ENCODE data around the gene PCLAF.
"Not testable (repeated sequence)": the region's sequence is repeated elsewhere in the genome, so short reads cannot be mapped to it uniquely, and the experiment has no call there.

PCLAF gene

GRCh38 chr15:64373360-64373759 is 7.9 kb downstream of the PCLAF start:
- TF ChIP-seq CTCF (IDR thresholded peaks at IDR 0.05; ENCODE audit: low read depth, low read length) (no peak), POLR2A (IDR thresholded peaks at IDR 0.05; ENCODE audit: extremely low read depth, insufficient read length) (no peak), MYC (IDR thresholded peaks at IDR 0.05; ENCODE audit: low read depth, low read length) (no peak)
- TF ChIP-seq, protein P1, sequence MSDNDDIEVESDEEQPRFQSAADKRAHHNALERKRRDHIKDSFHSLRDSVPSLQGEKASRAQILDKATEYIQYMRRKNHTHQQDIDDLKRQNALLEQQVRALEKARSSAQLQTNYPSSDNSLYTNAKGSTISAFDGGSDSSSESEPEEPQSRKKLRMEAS (IDR thresholded peaks at IDR 0.05; ENCODE audit: low read depth, low read length): no peak
- H3K4me3 ChIP-seq (ENCODE audit: low read depth, low read length): peak overlapping the region; percentile 28
- peak; percentile 69 for DNase-seq (ENCODE audit: low read depth)

- not testable (repeated sequence) for DNase-seq (ENCODE audit: low read depth); H3K4me3 ChIP-seq (ENCODE audit: low read depth, low read length)
Measured at GRCh38 chr15:64371383-64371782, 9.9 kb downstream of the PCLAF start.

DNA sequence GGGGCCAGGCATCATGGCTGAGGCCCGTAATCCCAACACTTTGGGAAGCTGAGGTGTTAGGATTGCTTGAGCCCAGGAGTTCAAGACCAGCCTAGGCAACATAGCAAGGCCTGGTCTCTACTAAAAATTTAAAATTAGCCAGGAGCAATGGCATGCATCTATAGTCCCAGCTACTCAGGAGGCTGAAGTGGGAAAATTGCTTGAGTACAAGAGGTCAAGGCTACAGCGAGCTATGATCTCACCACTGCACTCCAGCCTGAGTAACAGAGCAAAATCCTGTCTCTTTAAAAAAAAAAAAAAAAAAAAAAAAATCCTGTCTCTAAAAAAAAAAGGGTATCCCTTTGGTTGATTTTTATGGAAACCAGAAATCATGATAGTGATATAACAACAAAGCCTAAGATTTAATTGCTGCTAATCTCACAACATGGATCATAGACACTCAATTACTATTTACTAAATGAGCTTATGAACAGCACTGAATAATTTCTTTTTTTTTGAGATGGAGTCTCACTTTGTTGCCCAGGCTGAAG is 12.1 kb downstream of the PCLAF start:
- no peak overlapping the region for H3K4me3 ChIP-seq (ENCODE audit: low read depth, low read length)
- TF ChIP-seq CTCF (IDR thresholded peaks at IDR 0.05; ENCODE audit: low read depth, low read length): no peak
- no peak for TF ChIP-seq MYC (IDR thresholded peaks at IDR 0.05; ENCODE audit: low read depth, low read length)
- TF ChIP-seq POLR2A (IDR thresholded peaks at IDR 0.05; ENCODE audit: extremely low read depth, insufficient read length): no peak
- TF ChIP-seq, protein P1 (IDR thresholded peaks at IDR 0.05; ENCODE audit: low read depth, low read length): no peak
- no peak for DNase-seq (ENCODE audit: low read depth)

- no peak for DNase-seq (ENCODE audit: low read depth)
- TF ChIP-seq CTCF (IDR thresholded peaks at IDR 0.05; ENCODE audit: low read depth, low read length) (no peak), POLR2A (IDR thresholded peaks at IDR 0.05; ENCODE audit: extremely low read depth, insufficient read length) (no peak), MYC (IDR thresholded peaks at IDR 0.05; ENCODE audit: low read depth, low read length) (no peak)
- TF ChIP-seq, protein P1 (IDR thresholded peaks at IDR 0.05; ENCODE audit: low read depth, low read length): no peak
- no peak overlapping the region for H3K4me3 ChIP-seq (ENCODE audit: low read depth, low read length)
Measured at GRCh38 chr15:64361259-64361658, 20.0 kb downstream of the PCLAF start.

DNA sequence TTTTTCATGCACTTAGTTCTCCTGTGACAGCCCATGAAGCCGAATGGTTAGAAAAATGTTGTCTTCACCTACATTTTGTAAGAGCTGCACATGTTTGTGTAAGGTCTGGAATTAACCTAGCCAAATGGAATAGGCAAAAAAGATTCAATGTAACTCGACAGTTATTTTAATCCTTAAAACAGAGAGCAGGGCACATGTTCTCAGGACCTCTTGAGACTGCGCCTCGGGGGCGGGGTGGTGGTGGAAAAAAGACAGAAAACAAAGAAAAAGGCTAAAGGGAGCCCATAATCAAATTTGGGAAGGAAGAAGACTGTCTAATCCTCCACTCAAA is 24.6 kb downstream of the PCLAF start:
- no peak for DNase-seq (ENCODE audit: low read depth)
- TF ChIP-seq POLR2A (IDR thresholded peaks at IDR 0.05; ENCODE audit: extremely low read depth, insufficient read length) (no peak), CTCF (IDR thresholded peaks at IDR 0.05; ENCODE audit: low read depth, low read length) (no peak), MYC (IDR thresholded peaks at IDR 0.05; ENCODE audit: low read depth, low read length) (no peak)
- TF ChIP-seq, protein P1 (IDR thresholded peaks at IDR 0.05; ENCODE audit: low read depth, low read length): no peak
- H3K4me3 ChIP-seq (ENCODE audit: low read depth, low read length): peak overlapping the region; percentile 91

GRCh38 chr15:64355944-64356709 is 25.1 kb downstream of the PCLAF start, which contains the start of gene CSNK1G1:
CSNK1G1 (minus strand) TSS chr15:64356173; CDS start chr15:64300499, 55,674 bp downstream.
- DNase-seq (ENCODE audit: low read depth): peak; percentile 98
- peak within 1 kb of the TSS; percentile 91 for H3K4me3 ChIP-seq (ENCODE audit: low read depth, low read length)
- TF ChIP-seq CTCF (IDR thresholded peaks at IDR 0.05; ENCODE audit: low read depth, low read length) (no peak), POLR2A (IDR thresholded peaks at IDR 0.05; ENCODE audit: extremely low read depth, insufficient read length) (peak; percentile 64), MYC (IDR thresholded peaks at IDR 0.05; ENCODE audit: low read depth, low read length) (peak; percentile 59; the same call in 1 of the 2 replicates)
- TF ChIP-seq, protein P1 (IDR thresholded peaks at IDR 0.05; ENCODE audit: low read depth, low read length): peak; percentile 78
